HCT116 (cell line): Measurements from ENCODE around the gene TMEM202. TPM values are rescaled to one million over a fixed set of nuclear protein-coding genes. Genes with fewer than 3 reads are reported as not detected.

ENCODE experiments used
- ATAC-seq: fragments of 200-7000 bp; cut with Tn5 transposase; 2 replicates; pipeline ENCODE4 v1.9.1; 2020; ENCODE audit warnings: mild to moderate bottlenecking, moderate library complexity
- BruUV-seq: library from RNA; stranded (reverse); fragments of 400-500 nt; replicated peaks from 2 replicates; lab custom pipeline; 2021; lab: Mats Ljungman, UMichigan
- CTCF ChIA-PET: fragments of 300-600 bp; sonication (Branson Sonifier 250); formaldehyde crosslinking; loops from one replicate; lab custom pipeline; 2021; ENCODE audit warnings: antibody characterized with exemption; lab: Charles Lee
- POLR2A ChIA-PET: fragments of 300-600, 350-600 bp; sonication (Branson Sonifier 250); formaldehyde crosslinking; loops from one replicate; lab custom pipeline; 2021; ENCODE audit warnings: antibody characterized with exemption; lab: Charles Lee
- RAD21 ChIA-PET, 2 experiments: fragments of 300-600 bp; sonication (Branson Sonifier 250); formaldehyde crosslinking; loops; one replicate each; lab custom pipeline; 2023; ENCODE audit warnings: low total read pairs in 2 of 2; ENCODE audit not compliant: uncharacterized antibody in 2 of 2, unreplicated experiment in 2 of 2, low non-redundant PET in 1 of 2; lab: Charles Lee
- DNase-seq: peaks from one replicate; pipeline ENCODE4 v3.0.0-alpha.2; 2010; ENCODE audit warnings: low read depth, low spot score
- H2AFZ ChIP-seq: fragments of 200-600 bp; shearing (Covaris generic), sonication (generic); 2 replicates; pipeline ENCODE4 v1.6.1; 2017; ENCODE audit warnings: low read depth, mixed run types, mixed read lengths, antibody characterized with exemption, low read length; ENCODE audit not compliant: poor library complexity, severe bottlenecking
- H3K27ac ChIP-seq: 2 replicates; pipeline ENCODE4 v1.5.1; 2012; ENCODE audit warnings: low read depth, low read length
- H3K27me3 ChIP-seq: fragments of 200-600 bp; sonication (generic); 2 replicates; pipeline ENCODE4 v1.6.1; 2016; ENCODE audit warnings: mixed run types, low read length, mixed read lengths; ENCODE audit not compliant: insufficient read depth
- H3K36me3 ChIP-seq, 2 experiments: fragments of 200-500 bp in 1 of 2; fragments of 200-600 bp in 1 of 2; sonication (Bioruptor generic) in 1 of 2; sonication (generic) in 1 of 2; 2 replicates each; pipeline versions ENCODE4 v1.5.1 to v1.6.1; 2014 to 2016; ENCODE audit warnings: low read length in 2 of 2, inconsistent platforms in 1 of 2, mixed read lengths in 1 of 2, mixed run types in 1 of 2; ENCODE audit not compliant: insufficient read depth in 2 of 2, control insufficient read depth in 1 of 2
- H3K4me1 ChIP-seq, 2 experiments: fragments of 200-600 bp in 1 of 2; sonication (generic) in 1 of 2; 2 replicates each; pipeline versions ENCODE4 v1.5.1 to v1.6.1; 2012 to 2017; ENCODE audit warnings: low read length in 2 of 2, inconsistent platforms in 1 of 2, mild to moderate bottlenecking in 1 of 2, mixed read lengths in 1 of 2, mixed run types in 1 of 2, moderate library complexity in 1 of 2; ENCODE audit not compliant: insufficient read depth in 2 of 2, control insufficient read depth in 1 of 2
- H3K4me2 ChIP-seq: fragments of 200-600 bp; sonication (generic); 2 replicates; pipeline ENCODE4 v1.6.1; 2017; ENCODE audit warnings: mixed run types, low read length, mixed read lengths
- H3K4me3 ChIP-seq, 2 experiments: fragments of 200-600 bp in 1 of 2; sonication (generic) in 1 of 2; replicated peaks in 1 of 2; 2 replicates each; pipeline ENCODE4 v1.5.1; 2011 to 2016; ENCODE audit warnings: low read length in 2 of 2, control low read depth in 1 of 2, low read depth in 1 of 2, mild to moderate bottlenecking in 1 of 2, mixed read lengths in 1 of 2, mixed run types in 1 of 2
- H3K79me2 ChIP-seq: fragments of 200-600 bp; sonication (generic); 2 replicates; pipeline ENCODE4 v1.6.1; 2017; ENCODE audit warnings: mild to moderate bottlenecking, mixed run types, low read length, moderate library complexity, mixed read lengths; ENCODE audit not compliant: insufficient read depth
- H3K9ac ChIP-seq: fragments of 200-600 bp; sonication (generic); 2 replicates; pipeline ENCODE4 v1.6.1; 2016; ENCODE audit warnings: low read length, mixed read lengths
- H3K9me2 ChIP-seq: fragments of 200-600 bp; sonication (generic), shearing (Covaris generic); 2 replicates; pipeline ENCODE4 v1.6.1; 2017; ENCODE audit warnings: mixed run types, mild to moderate bottlenecking, moderate library complexity; ENCODE audit not compliant: insufficient read depth
- H3K9me3 ChIP-seq, 2 experiments: fragments of 200-500 bp in 1 of 2; fragments of 200-600 bp in 1 of 2; sonication (Bioruptor generic) in 1 of 2; sonication (generic) in 1 of 2; 2 replicates each; pipeline ENCODE4 v1.6.1; 2014 to 2017; ENCODE audit warnings: low read length in 2 of 2, mixed read lengths in 2 of 2, inconsistent platforms in 1 of 2, low read depth in 1 of 2, mild to moderate bottlenecking in 1 of 2, mixed run types in 1 of 2, moderate library complexity in 1 of 2; ENCODE audit not compliant: control insufficient read depth in 1 of 2, insufficient read depth in 1 of 2
- H4K20me1 ChIP-seq: fragments of 200-600 bp; sonication (generic), shearing (Covaris generic); 2 replicates; pipeline ENCODE4 v1.6.1; 2017; ENCODE audit warnings: mixed run types, mild to moderate bottlenecking, moderate library complexity; ENCODE audit not compliant: insufficient read depth
- CBX3 ChIP-seq: IDR thresholded peaks from 2 replicates; pipeline ENCODE4 v1.6.1; 2012; ENCODE audit warnings: low read depth
- ELF1 ChIP-seq: IDR thresholded peaks from 2 replicates; pipeline ENCODE4 v1.6.1; 2012; ENCODE audit warnings: low read depth, borderline replicate concordance
- EZH2 ChIP-seq: fragments of 200-600 bp; sonication (generic); IDR thresholded peaks from 2 replicates; pipeline ENCODE4 v1.6.1; 2017; ENCODE audit warnings: antibody characterized with exemption, mixed run types
- EZH2phosphoT487 ChIP-seq: fragments of 200-600 bp; IDR thresholded peaks from 2 replicates; pipeline ENCODE4 v1.6.1; 2018; ENCODE audit warnings: antibody characterized with exemption, borderline replicate concordance
- FOSL1 ChIP-seq: IDR thresholded peaks from 2 replicates; pipeline ENCODE4 v1.6.1; 2012; ENCODE audit warnings: low read depth
- POLR2AphosphoS5 ChIP-seq: IDR thresholded peaks from 2 replicates; pipeline ENCODE4 v1.6.1; 2011; ENCODE audit warnings: mild to moderate bottlenecking, low read depth, low read length, moderate library complexity
- RAD21 ChIP-seq: IDR thresholded peaks from 2 replicates; pipeline ENCODE4 v1.6.1; 2012; ENCODE audit warnings: low read depth, mild to moderate bottlenecking
- SIN3A ChIP-seq: IDR thresholded peaks from 2 replicates; pipeline ENCODE4 v1.6.1; 2012; ENCODE audit warnings: low read depth
- SP1 ChIP-seq: IDR thresholded peaks from 2 replicates; pipeline ENCODE4 v1.6.1; 2012; ENCODE audit warnings: low read depth
- SRF ChIP-seq: IDR thresholded peaks from 2 replicates; pipeline ENCODE4 v1.6.1; 2012; ENCODE audit warnings: low read depth
- TCF7L2 ChIP-seq: IDR thresholded peaks from 2 replicates; pipeline ENCODE4 v1.7.0; 2011; ENCODE audit warnings: borderline replicate concordance, inconsistent platforms; ENCODE audit not compliant: insufficient read depth, insufficient read length; ENCODE audit errors: extremely low read depth
- YY1 ChIP-seq: IDR thresholded peaks from 2 replicates; pipeline ENCODE4 v1.6.1; 2011; ENCODE audit warnings: low read length, low read depth, moderate library complexity, mild to moderate bottlenecking; ENCODE audit not compliant: insufficient replicate concordance; ENCODE audit errors: extremely low read depth
- ZFX ChIP-seq: fragments of 450-650 bp; IDR thresholded peaks from 2 replicates; pipeline ENCODE4 v1.6.1; 2017
- intact Hi-C: fragments of 100-400 bp; cut with micrococcal nuclease; formaldehyde crosslinking; loops from 2 replicates; pipeline ENCODE4 v1.10.0; 2022
- total RNA-seq: library from RNA; stranded (reverse); gene quantifications from one replicate; pipeline ENCODE4 v1.2.1, GENCODE V29; 2021; ENCODE audit not compliant: unreplicated experiment
- TF ChIP-seq, protein P1 (sequence below): IDR thresholded peaks from 2 replicates; pipeline ENCODE4 v1.6.1; 2011; ENCODE audit warnings: mild to moderate bottlenecking, low read length, moderate library complexity; ENCODE audit not compliant: insufficient replicate concordance; ENCODE audit errors: extremely low read depth
- TF ChIP-seq, protein P2 (sequence below): IDR thresholded peaks from 2 replicates; pipeline ENCODE4 v1.6.1; 2012
- TF ChIP-seq, protein P3 (sequence below): IDR thresholded peaks from 2 replicates; pipeline ENCODE4 v1.6.1; 2012
- TF ChIP-seq, protein P4 (sequence below), 3 experiments: fragments of 200-600 bp in 1 of 3; sonication (generic) in 1 of 3; IDR thresholded peaks in 2 of 3; conservative IDR thresholded peaks in 1 of 3; 2 replicates each; pipeline ENCODE4 v1.5.1; 2012 to 2017; ENCODE audit warnings: low read depth in 2 of 3, low read length in 2 of 3, antibody characterized with exemption in 1 of 3, borderline replicate concordance in 1 of 3, control low read depth in 1 of 3, mild to moderate bottlenecking in 1 of 3, mixed read lengths in 1 of 3, mixed run types in 1 of 3, moderate library complexity in 1 of 3; ENCODE audit not compliant: insufficient read depth in 1 of 3
- TF ChIP-seq, protein P5 (sequence below): IDR thresholded peaks from 2 replicates; pipeline ENCODE4 v1.6.1; 2012; ENCODE audit warnings: low read depth

The TMEM202 gene
- total RNA-seq, 1 experiment from 2014 or later = not detected

DNA sequence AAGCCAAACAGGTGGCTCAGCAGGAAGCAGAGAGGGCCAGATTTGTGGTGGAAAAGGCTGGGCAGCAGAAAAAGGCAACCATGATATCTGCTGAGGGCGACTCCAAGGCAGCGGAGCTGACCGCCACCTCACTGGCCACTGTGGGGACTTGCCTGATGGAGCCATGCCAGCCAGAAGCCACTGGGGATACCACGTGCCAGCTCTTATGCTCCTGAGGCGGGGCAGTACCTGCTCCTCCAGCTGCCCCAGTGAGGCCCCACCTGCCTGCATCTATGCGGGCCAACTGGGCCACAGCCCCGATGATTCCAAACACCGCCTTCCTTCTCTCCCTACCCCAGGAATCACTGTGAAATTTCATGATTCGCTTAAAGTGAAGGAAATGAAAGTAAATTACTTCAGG, 53.1 kb downstream of the TMEM202 start (continued):
- TF ChIP-seq, protein P1, sequence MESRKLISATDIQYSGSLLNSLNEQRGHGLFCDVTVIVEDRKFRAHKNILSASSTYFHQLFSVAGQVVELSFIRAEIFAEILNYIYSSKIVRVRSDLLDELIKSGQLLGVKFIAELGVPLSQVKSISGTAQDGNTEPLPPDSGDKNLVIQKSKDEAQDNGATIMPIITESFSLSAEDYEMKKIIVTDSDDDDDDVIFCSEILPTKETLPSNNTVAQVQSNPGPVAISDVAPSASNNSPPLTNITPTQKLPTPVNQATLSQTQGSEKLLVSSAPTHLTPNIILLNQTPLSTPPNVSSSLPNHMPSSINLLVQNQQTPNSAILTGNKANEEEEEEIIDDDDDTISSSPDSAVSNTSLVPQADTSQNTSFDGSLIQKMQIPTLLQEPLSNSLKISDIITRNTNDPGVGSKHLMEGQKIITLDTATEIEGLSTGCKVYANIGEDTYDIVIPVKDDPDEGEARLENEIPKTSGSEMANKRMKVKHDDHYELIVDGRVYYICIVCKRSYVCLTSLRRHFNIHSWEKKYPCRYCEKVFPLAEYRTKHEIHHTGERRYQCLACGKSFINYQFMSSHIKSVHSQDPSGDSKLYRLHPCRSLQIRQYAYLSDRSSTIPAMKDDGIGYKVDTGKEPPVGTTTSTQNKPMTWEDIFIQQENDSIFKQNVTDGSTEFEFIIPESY = no peak
- TF ChIP-seq TCF7L2 (no peak), POLR2AphosphoS5 (no peak), SP1 (no peak), SIN3A (no peak), YY1 (no peak), SRF (no peak), FOSL1 (no peak), CBX3 (no peak), EZH2phosphoT487 (no peak), ELF1 (no peak)
- TF ChIP-seq, protein P2, sequence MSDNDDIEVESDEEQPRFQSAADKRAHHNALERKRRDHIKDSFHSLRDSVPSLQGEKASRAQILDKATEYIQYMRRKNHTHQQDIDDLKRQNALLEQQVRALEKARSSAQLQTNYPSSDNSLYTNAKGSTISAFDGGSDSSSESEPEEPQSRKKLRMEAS = no peak

DNA sequence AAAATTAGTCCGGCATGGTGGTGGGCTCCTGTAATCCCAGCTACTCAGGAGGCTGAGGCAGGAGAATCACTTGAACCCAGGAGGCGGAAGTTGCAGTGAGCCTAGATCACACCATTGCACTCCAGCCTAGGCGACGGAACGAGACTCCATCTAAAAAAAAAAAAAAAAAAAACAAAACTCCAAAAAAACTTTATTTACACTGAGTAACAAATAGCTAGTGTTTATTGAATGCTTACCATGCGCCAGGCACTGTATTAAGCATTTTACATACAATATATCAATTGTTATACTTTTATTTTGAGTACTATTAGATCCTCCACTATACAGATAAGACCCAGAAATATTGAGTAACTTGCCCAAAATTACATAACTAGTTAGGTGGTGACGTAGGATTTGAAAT, 58.6 kb downstream of the TMEM202 start:
- Histone ChIP-seq H3K27me3 (no peaks in the 10 kb centered on the region), H3K36me3 (no peaks in the 10 kb centered on the region), H3K4me2 (no peak overlapping the region), H3K79me2 (no peaks in the 10 kb centered on the region), H3K9me2 (no peaks in the 10 kb centered on the region), H3K9me3 (no peaks in the 10 kb centered on the region), H2AFZ (no peak overlapping the region), H4K20me1 (no peaks in the 10 kb centered on the region), H3K4me3 (no peak overlapping the region), H3K4me1 (no peaks in the 10 kb centered on the region), H3K27ac (no peak overlapping the region), H3K9ac (no peak overlapping the region)
- RAD21 ChIA-PET = no interaction called here
- BruUV-seq = no TSS peak
- no peak for ATAC-seq
- intact Hi-C loops = no loop called here
- POLR2A ChIA-PET = no interaction called here
- no peak for DNase-seq
- CTCF ChIA-PET = no interaction called here
- no peak for TF ChIP-seq ZFX
- no peak for TF ChIP-seq EZH2phosphoT487
- TF ChIP-seq RAD21 = no peak
- TF ChIP-seq, protein P3, sequence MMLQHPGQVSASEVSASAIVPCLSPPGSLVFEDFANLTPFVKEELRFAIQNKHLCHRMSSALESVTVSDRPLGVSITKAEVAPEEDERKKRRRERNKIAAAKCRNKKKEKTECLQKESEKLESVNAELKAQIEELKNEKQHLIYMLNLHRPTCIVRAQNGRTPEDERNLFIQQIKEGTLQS = no peak
- no peak for TF ChIP-seq ELF1
- TF ChIP-seq, protein P4, sequence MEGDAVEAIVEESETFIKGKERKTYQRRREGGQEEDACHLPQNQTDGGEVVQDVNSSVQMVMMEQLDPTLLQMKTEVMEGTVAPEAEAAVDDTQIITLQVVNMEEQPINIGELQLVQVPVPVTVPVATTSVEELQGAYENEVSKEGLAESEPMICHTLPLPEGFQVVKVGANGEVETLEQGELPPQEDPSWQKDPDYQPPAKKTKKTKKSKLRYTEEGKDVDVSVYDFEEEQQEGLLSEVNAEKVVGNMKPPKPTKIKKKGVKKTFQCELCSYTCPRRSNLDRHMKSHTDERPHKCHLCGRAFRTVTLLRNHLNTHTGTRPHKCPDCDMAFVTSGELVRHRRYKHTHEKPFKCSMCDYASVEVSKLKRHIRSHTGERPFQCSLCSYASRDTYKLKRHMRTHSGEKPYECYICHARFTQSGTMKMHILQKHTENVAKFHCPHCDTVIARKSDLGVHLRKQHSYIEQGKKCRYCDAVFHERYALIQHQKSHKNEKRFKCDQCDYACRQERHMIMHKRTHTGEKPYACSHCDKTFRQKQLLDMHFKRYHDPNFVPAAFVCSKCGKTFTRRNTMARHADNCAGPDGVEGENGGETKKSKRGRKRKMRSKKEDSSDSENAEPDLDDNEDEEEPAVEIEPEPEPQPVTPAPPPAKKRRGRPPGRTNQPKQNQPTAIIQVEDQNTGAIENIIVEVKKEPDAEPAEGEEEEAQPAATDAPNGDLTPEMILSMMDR (IDR thresholded peaks at IDR 0.05 in 2 of 3, conservative IDR thresholded peaks at IDR 0.05 in 1 of 3; ENCODE audit: borderline replicate concordance in 1 of 3, insufficient read depth in 1 of 3, low read depth in 2 of 3, low read length in 2 of 3) = no peak
- TF ChIP-seq FOSL1 = no peak
- TF ChIP-seq POLR2AphosphoS5 = no peak
- TF ChIP-seq SRF = no peak
- TF ChIP-seq EZH2 = no peak
- no peak for TF ChIP-seq CBX3
- TF ChIP-seq, protein P5, sequence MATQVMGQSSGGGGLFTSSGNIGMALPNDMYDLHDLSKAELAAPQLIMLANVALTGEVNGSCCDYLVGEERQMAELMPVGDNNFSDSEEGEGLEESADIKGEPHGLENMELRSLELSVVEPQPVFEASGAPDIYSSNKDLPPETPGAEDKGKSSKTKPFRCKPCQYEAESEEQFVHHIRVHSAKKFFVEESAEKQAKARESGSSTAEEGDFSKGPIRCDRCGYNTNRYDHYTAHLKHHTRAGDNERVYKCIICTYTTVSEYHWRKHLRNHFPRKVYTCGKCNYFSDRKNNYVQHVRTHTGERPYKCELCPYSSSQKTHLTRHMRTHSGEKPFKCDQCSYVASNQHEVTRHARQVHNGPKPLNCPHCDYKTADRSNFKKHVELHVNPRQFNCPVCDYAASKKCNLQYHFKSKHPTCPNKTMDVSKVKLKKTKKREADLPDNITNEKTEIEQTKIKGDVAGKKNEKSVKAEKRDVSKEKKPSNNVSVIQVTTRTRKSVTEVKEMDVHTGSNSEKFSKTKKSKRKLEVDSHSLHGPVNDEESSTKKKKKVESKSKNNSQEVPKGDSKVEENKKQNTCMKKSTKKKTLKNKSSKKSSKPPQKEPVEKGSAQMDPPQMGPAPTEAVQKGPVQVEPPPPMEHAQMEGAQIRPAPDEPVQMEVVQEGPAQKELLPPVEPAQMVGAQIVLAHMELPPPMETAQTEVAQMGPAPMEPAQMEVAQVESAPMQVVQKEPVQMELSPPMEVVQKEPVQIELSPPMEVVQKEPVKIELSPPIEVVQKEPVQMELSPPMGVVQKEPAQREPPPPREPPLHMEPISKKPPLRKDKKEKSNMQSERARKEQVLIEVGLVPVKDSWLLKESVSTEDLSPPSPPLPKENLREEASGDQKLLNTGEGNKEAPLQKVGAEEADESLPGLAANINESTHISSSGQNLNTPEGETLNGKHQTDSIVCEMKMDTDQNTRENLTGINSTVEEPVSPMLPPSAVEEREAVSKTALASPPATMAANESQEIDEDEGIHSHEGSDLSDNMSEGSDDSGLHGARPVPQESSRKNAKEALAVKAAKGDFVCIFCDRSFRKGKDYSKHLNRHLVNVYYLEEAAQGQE = no peak
